LNCaP clone FGC (cell line): ENCODE results near the gene CACNA2D2.
A peak's percentile ranks its signal among the peaks of the same experiment; 100 is the strongest.

ENCODE experiments used
- DNase-seq: peaks from one replicate; pipeline ENCODE4 v3.0.0-alpha.2; 2011; ENCODE audit warnings: low read depth
- H3K4me3 ChIP-seq: 2 replicates; pipeline ENCODE4 v1.5.1; 2011; ENCODE audit warnings: mild to moderate bottlenecking, low read depth, low read length, control low read depth
- TF ChIP-seq, protein P1 (sequence below): IDR thresholded peaks from 2 replicates; pipeline ENCODE4 v1.5.1; 2012; ENCODE audit warnings: mild to moderate bottlenecking; ENCODE audit not compliant: control insufficient read depth, insufficient read depth; ENCODE audit errors: extremely low read depth

Gene CACNA2D2

DNA sequence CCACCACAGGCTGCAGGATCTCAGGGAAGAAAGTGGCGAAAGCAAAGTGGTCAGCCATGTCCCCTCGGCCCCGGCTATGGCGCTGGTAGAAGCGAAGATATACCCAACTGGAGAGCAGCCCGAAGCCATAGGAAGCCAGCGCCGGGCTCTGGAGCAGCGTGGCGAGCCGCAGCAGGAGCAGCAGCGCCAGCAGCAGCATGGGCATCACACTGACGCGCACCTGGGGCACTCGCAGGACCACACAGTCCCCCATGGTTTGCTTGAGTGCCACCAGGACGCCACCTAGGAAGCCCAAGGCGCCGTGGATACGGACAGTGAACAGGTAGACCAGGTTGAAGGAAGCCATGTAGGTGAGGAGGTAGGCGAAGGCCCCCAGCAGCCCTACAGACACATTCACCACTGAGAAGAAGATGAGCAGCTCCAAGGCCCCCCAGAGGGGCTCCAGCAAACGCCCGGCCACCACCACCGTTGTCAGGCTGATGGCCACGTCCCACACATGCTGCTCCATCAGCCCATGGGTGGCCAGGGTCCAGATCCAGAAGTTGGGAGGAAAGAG is 145.0 kb downstream of the CACNA2D2 start:
- TF ChIP-seq, protein P1, sequence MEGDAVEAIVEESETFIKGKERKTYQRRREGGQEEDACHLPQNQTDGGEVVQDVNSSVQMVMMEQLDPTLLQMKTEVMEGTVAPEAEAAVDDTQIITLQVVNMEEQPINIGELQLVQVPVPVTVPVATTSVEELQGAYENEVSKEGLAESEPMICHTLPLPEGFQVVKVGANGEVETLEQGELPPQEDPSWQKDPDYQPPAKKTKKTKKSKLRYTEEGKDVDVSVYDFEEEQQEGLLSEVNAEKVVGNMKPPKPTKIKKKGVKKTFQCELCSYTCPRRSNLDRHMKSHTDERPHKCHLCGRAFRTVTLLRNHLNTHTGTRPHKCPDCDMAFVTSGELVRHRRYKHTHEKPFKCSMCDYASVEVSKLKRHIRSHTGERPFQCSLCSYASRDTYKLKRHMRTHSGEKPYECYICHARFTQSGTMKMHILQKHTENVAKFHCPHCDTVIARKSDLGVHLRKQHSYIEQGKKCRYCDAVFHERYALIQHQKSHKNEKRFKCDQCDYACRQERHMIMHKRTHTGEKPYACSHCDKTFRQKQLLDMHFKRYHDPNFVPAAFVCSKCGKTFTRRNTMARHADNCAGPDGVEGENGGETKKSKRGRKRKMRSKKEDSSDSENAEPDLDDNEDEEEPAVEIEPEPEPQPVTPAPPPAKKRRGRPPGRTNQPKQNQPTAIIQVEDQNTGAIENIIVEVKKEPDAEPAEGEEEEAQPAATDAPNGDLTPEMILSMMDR, result no peak
- peak overlapping the region; percentile 92 for H3K4me3 ChIP-seq
- DNase-seq, result no peak

DNA sequence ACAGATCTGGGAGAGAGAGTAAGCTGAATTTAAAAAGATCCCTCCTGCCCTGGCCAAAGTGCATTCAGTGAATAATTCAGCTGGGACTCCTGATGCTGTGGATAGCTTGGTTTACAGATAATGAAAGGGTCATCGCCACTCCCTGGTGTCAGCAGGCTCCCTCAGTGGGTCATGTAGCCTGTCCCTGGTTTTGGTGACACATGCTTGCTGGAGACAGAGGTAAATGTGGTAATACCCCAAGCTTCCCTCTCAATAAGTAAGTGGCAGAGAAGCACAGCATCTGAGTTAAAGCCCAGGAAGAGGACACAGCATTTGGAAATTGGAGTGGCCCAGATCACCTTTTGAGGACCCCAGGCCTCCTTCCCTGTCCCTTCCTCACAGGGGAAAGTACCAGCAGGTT is 146.0 kb downstream of the CACNA2D2 start:
- DNase-seq, result no peak
- TF ChIP-seq, protein P1, result no peak

DNA sequence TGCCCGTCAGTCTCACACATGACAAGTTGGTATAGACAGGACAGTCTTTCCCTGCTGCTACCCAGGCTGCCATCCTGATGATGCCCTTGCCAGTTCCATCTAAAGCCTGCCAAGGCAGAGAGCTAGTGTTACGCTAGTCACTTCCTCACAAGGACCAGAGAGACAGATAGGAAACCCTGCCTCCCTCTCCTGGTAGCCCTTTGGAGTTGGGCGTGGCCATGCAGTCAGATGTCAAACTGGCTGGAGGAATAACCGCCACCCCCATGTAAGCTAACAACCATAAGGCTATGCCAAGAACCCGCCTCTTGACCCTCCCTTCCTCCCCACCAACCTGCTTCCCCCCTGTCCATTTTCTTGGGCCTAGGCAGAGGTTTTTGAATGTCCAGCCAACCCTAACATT is 146.9 kb downstream of the CACNA2D2 start:
- no peak overlapping the region; the same call in 1 of the 2 replicates for H3K4me3 ChIP-seq
- no peak for DNase-seq
- TF ChIP-seq, protein P1, result no peak

More for the DNA sequence above, 146.0 kb downstream of the CACNA2D2 start:
- peak overlapping the region; percentile 92 for H3K4me3 ChIP-seq

DNA sequence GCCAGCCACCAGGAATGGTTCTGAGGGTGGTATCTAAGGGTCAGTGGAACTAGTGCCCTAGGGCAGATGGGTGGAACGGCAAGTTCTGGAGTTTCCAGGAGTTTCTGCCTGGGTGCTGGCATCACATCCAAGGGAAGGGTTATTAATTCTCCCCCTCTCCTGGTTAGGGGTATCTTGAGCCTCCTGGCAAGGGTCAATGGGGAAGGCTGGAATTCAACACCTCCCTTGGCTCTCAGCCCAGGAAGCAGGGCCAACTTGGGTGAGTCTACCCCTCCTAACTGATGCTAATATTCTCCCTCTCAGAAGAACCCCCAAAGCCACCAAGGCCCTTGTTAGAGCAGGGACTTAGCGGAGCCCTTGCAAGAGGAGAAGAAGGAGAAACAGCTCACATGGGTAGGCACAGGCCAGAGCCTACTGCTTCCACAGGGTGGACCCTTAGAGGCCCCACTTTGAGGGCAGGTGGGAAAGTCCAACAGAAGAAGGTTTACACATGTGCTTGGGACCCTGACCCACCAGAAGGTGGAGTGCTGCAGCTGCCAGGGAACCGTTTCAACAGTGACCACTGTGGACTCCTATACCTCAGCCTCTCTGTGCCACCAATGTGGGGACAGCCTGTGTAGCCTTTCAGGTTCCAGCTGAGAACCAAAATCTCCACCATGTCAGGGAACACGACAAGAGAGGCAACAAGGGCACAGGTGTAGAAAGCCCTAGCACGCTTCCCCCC is 147.4 kb downstream of the CACNA2D2 start:
- TF ChIP-seq, protein P1, result no peak
- no peak overlapping the region for H3K4me3 ChIP-seq
- no peak for DNase-seq

DNA sequence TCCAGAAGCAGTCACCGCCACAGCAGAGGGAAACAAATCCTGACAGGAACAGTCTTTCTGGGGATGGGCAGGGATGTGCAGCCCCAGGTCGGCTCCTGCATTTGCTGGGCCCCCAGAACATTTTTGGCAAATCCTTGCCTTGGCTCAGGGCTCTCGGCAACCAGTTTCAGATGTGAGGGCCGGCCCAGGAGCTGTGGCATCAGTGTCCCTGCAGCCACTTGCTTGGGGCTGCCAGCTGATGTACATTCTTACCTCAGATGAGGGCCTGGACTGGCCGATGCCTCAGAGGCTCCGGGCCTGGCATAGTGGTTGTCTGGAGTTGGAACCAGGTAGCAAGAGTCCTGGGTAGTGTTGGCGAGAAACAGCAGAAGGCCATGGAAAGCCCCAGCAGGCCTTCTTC is 148.6 kb downstream of the CACNA2D2 start:
- no peak overlapping the region for H3K4me3 ChIP-seq
- TF ChIP-seq, protein P1, result no peak
- DNase-seq, result no peak

DNA sequence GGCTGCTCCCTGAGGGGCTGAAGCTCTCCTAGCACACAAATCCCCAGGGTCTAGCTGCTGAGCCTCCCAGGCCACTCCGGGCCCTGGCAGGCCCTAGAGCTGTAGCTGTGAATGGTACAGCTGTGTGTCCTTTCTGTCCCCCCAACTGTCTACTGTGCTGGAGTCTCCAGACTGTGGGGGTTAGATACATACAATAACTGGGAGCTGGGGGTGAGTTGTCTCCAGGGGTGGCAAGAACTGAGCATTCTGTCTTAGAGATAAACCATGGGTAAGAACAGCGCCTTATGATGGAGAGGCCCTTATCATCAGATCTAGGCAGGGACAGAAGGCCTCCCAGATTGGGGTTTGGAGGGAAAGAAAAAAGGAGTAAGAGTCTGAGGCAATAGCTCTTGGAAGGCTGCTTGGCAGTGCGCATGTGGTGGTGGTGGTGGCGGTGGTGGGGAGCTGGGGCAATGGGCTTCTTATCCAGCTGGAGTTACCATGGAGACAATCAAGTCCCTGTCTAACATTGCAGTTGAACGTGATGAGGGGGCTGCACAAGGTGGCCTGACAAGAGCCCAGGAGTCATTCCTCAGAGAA is 149.2 kb downstream of the CACNA2D2 start:
- TF ChIP-seq, protein P1, result no peak
- no peak for DNase-seq
- H3K4me3 ChIP-seq, result no peak overlapping the region
